Panc1 (cell line): ENCODE data around the gene PTGDS.

Experiments used
- POLR2AphosphoS5 ChIP-seq: IDR thresholded peaks from 2 replicates; pipeline ENCODE4 v1.6.1; 2012; ENCODE audit warnings: mild to moderate bottlenecking, low read depth, low read length, moderate library complexity
- SIN3A ChIP-seq: IDR thresholded peaks from 2 replicates; pipeline ENCODE4 v1.6.1; 2012; ENCODE audit warnings: low read depth, mild to moderate bottlenecking, low read length, moderate library complexity, borderline replicate concordance; ENCODE audit not compliant: insufficient read depth
- TCF7L2 ChIP-seq: IDR thresholded peaks from 2 replicates; pipeline ENCODE4 v1.6.1; 2011; ENCODE audit warnings: mild to moderate bottlenecking, low read depth, low read length, inconsistent platforms
- TF ChIP-seq, protein P1 (sequence below): fragments of 450-650 bp; IDR thresholded peaks from 2 replicates; pipeline ENCODE4 v1.5.1; 2017; ENCODE audit warnings: mild to moderate bottlenecking
- TF ChIP-seq, protein P2 (sequence below), 2 experiments: IDR thresholded peaks; 2 replicates each; pipeline ENCODE4 v1.6.1; 2011 to 2012; ENCODE audit warnings: low read depth in 2 of 2, control low read depth in 1 of 2, low read length in 1 of 2, mild to moderate bottlenecking in 1 of 2, moderate library complexity in 1 of 2; ENCODE audit not compliant: insufficient read depth in 1 of 2

DNA sequence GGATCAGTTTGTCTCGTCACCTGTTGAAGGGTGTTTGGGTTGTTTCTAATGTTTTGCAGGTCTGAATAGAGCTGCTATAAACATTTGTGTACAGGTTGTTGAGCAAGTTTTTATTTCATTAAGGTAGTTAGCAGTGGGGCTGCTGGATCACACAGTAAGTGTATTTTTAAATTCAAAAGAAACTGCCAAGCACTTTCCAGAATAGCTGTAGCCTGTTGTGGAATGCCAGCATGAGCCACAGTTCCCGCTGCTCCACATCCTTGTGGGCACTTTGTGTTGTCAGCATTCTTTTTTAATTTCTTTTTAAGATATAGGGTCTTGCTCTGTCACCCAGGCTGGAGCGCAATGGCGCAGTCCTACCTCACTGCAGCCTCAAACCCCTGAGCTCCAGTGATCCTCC, 47.3 kb upstream of the PTGDS start:
- TF ChIP-seq, protein P1, sequence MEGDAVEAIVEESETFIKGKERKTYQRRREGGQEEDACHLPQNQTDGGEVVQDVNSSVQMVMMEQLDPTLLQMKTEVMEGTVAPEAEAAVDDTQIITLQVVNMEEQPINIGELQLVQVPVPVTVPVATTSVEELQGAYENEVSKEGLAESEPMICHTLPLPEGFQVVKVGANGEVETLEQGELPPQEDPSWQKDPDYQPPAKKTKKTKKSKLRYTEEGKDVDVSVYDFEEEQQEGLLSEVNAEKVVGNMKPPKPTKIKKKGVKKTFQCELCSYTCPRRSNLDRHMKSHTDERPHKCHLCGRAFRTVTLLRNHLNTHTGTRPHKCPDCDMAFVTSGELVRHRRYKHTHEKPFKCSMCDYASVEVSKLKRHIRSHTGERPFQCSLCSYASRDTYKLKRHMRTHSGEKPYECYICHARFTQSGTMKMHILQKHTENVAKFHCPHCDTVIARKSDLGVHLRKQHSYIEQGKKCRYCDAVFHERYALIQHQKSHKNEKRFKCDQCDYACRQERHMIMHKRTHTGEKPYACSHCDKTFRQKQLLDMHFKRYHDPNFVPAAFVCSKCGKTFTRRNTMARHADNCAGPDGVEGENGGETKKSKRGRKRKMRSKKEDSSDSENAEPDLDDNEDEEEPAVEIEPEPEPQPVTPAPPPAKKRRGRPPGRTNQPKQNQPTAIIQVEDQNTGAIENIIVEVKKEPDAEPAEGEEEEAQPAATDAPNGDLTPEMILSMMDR: no peak
- TF ChIP-seq SIN3A (no peak), POLR2AphosphoS5 (no peak), TCF7L2 (no peak)
- TF ChIP-seq, protein P2, sequence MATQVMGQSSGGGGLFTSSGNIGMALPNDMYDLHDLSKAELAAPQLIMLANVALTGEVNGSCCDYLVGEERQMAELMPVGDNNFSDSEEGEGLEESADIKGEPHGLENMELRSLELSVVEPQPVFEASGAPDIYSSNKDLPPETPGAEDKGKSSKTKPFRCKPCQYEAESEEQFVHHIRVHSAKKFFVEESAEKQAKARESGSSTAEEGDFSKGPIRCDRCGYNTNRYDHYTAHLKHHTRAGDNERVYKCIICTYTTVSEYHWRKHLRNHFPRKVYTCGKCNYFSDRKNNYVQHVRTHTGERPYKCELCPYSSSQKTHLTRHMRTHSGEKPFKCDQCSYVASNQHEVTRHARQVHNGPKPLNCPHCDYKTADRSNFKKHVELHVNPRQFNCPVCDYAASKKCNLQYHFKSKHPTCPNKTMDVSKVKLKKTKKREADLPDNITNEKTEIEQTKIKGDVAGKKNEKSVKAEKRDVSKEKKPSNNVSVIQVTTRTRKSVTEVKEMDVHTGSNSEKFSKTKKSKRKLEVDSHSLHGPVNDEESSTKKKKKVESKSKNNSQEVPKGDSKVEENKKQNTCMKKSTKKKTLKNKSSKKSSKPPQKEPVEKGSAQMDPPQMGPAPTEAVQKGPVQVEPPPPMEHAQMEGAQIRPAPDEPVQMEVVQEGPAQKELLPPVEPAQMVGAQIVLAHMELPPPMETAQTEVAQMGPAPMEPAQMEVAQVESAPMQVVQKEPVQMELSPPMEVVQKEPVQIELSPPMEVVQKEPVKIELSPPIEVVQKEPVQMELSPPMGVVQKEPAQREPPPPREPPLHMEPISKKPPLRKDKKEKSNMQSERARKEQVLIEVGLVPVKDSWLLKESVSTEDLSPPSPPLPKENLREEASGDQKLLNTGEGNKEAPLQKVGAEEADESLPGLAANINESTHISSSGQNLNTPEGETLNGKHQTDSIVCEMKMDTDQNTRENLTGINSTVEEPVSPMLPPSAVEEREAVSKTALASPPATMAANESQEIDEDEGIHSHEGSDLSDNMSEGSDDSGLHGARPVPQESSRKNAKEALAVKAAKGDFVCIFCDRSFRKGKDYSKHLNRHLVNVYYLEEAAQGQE (IDR thresholded peaks at IDR 0.05; ENCODE audit: insufficient read depth in 1 of 2, low read depth in 2 of 2, low read length in 1 of 2): no peak
